ENCODE data around the gene SOX4. TPM values are rescaled to one million over a fixed set of nuclear protein-coding genes. Genes with fewer than 3 reads are reported as not detected.

Gene SOX4
- total RNA-seq, 1 experiment from 2014 or later, result 67.0 TPM

- no peak for ATAC-seq
- H3K27me3 ChIP-seq (ENCODE audit: insufficient read depth, low read length), result no peaks in the 10 kb centered on the region
- no peaks in the 10 kb centered on the region for H3K4me1 ChIP-seq (ENCODE audit: control insufficient read depth in 1 of 2, insufficient read depth in 2 of 2, low read length in 2 of 2)
- intact Hi-C loops (cut with micrococcal nuclease), result no loop called here
- no peaks in the 10 kb centered on the region for H3K36me3 ChIP-seq (ENCODE audit: control insufficient read depth in 1 of 2, insufficient read depth in 2 of 2, low read length in 2 of 2)
- no peaks in the 10 kb centered on the region for H3K9me2 ChIP-seq (ENCODE audit: insufficient read depth)
- ChIA-PET RAD21 (ENCODE audit: low non-redundant PET in 1 of 2, low total read pairs in 2 of 2, uncharacterized antibody in 2 of 2, unreplicated experiment in 2 of 2) (no interaction called here), CTCF (no interaction called here), POLR2A (no interaction called here)
- no peak overlapping the region for H3K27ac ChIP-seq (ENCODE audit: low read depth, low read length)
- TF ChIP-seq ELF1 (IDR thresholded peaks at IDR 0.05; ENCODE audit: borderline replicate concordance, low read depth), result no peak
- TF ChIP-seq ATF3 (IDR thresholded peaks at IDR 0.05), result no peak
- no peak for TF ChIP-seq CTCF (IDR thresholded peaks at IDR 0.05 in 2 of 3, conservative IDR thresholded peaks at IDR 0.05 in 1 of 3; ENCODE audit: borderline replicate concordance in 1 of 3, insufficient read depth in 1 of 3, low read depth in 2 of 3, low read length in 2 of 3)
- no peak for TF ChIP-seq SIN3A (IDR thresholded peaks at IDR 0.05; ENCODE audit: low read depth)
- no peak for TF ChIP-seq SRF (IDR thresholded peaks at IDR 0.05; ENCODE audit: low read depth)
- no peak for TF ChIP-seq ZNF274 (IDR thresholded peaks at IDR 0.05; ENCODE audit: low read depth, low read length)
- no peak for TF ChIP-seq YY1 (IDR thresholded peaks at IDR 0.05; ENCODE audit: extremely low read depth, insufficient replicate concordance, low read depth, low read length)
- TF ChIP-seq CBX3 (IDR thresholded peaks at IDR 0.05; ENCODE audit: low read depth), result no peak
- TF ChIP-seq ZFX (IDR thresholded peaks at IDR 0.05), result no peak
- TF ChIP-seq EZH2phosphoT487 (IDR thresholded peaks at IDR 0.05; ENCODE audit: borderline replicate concordance), result no peak
- no peak for TF ChIP-seq SP1 (IDR thresholded peaks at IDR 0.05; ENCODE audit: low read depth)
- no peak for TF ChIP-seq RAD21 (IDR thresholded peaks at IDR 0.05; ENCODE audit: low read depth)
- no peak for TF ChIP-seq CEBPB (IDR thresholded peaks at IDR 0.05; ENCODE audit: low read depth)
- TF ChIP-seq MAX (IDR thresholded peaks at IDR 0.05), result no peak
- no peak for TF ChIP-seq EGR1 (IDR thresholded peaks at IDR 0.05; ENCODE audit: low read depth)
- no peak overlapping the region for H3K9ac ChIP-seq (ENCODE audit: low read length)
- H3K9me3 ChIP-seq (ENCODE audit: control insufficient read depth in 1 of 2, insufficient read depth in 1 of 2, low read depth in 1 of 2, low read length in 2 of 2), result no peaks in the 10 kb centered on the region
- H2AFZ ChIP-seq (ENCODE audit: low read depth, low read length, poor library complexity, severe bottlenecking), result no peak overlapping the region
- no peak for DNase-seq (ENCODE audit: low read depth, low spot score)
- H3K79me2 ChIP-seq (ENCODE audit: insufficient read depth, low read length), result no peaks in the 10 kb centered on the region
- no TSS peak for BruUV-seq (replicated peaks)
- H4K20me1 ChIP-seq (ENCODE audit: insufficient read depth), result no peaks in the 10 kb centered on the region
- H3K4me3 ChIP-seq (replicated peaks in 1 of 2; ENCODE audit: low read depth in 1 of 2, low read length in 2 of 2), result no peak overlapping the region
- H3K4me2 ChIP-seq (ENCODE audit: low read length), result no peak overlapping the region
Measured at GRCh38 chr6:21605166-21605565, 11.6 kb downstream of the SOX4 start.
